Psoas muscle (tissue), 8 donors: Measurements from ENCODE around the gene CDC42BPA. TPM values are rescaled to one million over a fixed set of nuclear protein-coding genes. Genes with fewer than 3 reads are reported as not detected.
A peak's percentile ranks its signal among the peaks of the same experiment; 100 is the strongest.

ENCODE experiments used
- ATAC-seq, 4 donors: fragments of 200-7000 bp; cut with Tn5 transposase; one replicate each; pipeline ENCODE4 v1.9.1; 2020; ENCODE audit warnings: moderate library complexity in 3 of 4, mild to moderate bottlenecking in 2 of 4
- DNase-seq, 2 donors: peaks; one replicate each; pipeline ENCODE4 v3.0.0-alpha.2; 2020
- H3K27ac ChIP-seq: fragments of 200-600 bp; one replicate; pipeline ENCODE4 v1.8.0; 2022
- H3K27me3 ChIP-seq, 3 donors: fragments of 200-600 bp in 1 of 3; one replicate each; pipeline versions ENCODE4 v1.6.1 to v1.8.0; 2013 to 2022; ENCODE audit warnings: low read length in 2 of 3, mild to moderate bottlenecking in 2 of 3, moderate library complexity in 1 of 3; ENCODE audit not compliant: insufficient read depth in 3 of 3
- H3K36me3 ChIP-seq, 2 donors: fragments of 200-600 bp in 1 of 2; one replicate each; pipeline versions ENCODE4 v1.6.1 to v1.8.0; 2013 to 2022; ENCODE audit warnings: low read depth in 1 of 2, mild to moderate bottlenecking in 1 of 2, moderate library complexity in 1 of 2; ENCODE audit not compliant: insufficient read depth in 1 of 2
- H3K4me1 ChIP-seq: fragments of 200-600 bp; one replicate; pipeline ENCODE4 v1.8.0; 2022
- H3K4me3 ChIP-seq: fragments of 200-600 bp; one replicate; pipeline ENCODE4 v1.8.0; 2022; ENCODE audit warnings: mild to moderate bottlenecking
- H3K9me3 ChIP-seq: fragments of 200-600 bp; one replicate; pipeline ENCODE4 v1.8.0; 2022
- CTCF ChIP-seq: fragments of 200-600 bp; IDR thresholded peaks from one replicate; pipeline ENCODE4 v1.8.0; 2022; ENCODE audit warnings: antibody characterized with exemption
- WGBS, 3 donors: extraction: QIAGEN DNeasy Blood & Tissue Kit; methylation state at CpG; one replicate each; pipeline versions ENCODE4 v1.1.6 to v1.1.7; 2013; 5-methylcytosine and 5-hydroxymethylcytosine counted together
- intact Hi-C, 2 donors: fragments of 100-400 bp; cut with DNase I; formaldehyde crosslinking; loops; one replicate each; pipeline versions ENCODE4 v1.11.0 to v1.14.2; 2022
- polyA plus RNA-seq, 3 donors: library from polyadenylated mRNA; stranded (reverse); fragments of 200-250 nt; gene quantifications; one replicate each; pipeline ENCODE4 v1.2.3, GENCODE V29; 2013
- total RNA-seq, 4 donors: library from RNA; stranded (reverse); fragmentation: NEBNext Ultra II Directional in 2 of 4; extraction: Animal tissue kit (Norgen Biotek cat#: 25700) in 2 of 4; gene quantifications; one replicate each; pipeline versions ENCODE4 v1.2.1 to v1.2.4, GENCODE V29; 2021 to 2023
- donor health status: healthy with polysubstance abuse.
- donor health status: DM: no; HTN: no; CAD: no; lungs with moderate emphysema.
- donor health status: Bipolar disorder and iron deficiency.
- donor health status: healthy.
- donor health status: DM: yes; HTN: yes; CAD: no.
- donor health status: DM: no; HTN: no; CAD: no.
- donor health status: DM: no; HTN: no; CAD: no.
- donor health status: DM: yes; HTN: yes; CAD: no.

Gene CDC42BPA
- total and polyA plus RNA-seq, 7 donors, result 5.3 to 23.0 (median 15.7) TPM

GRCh38 chr1:226953175-226953800 is 365.0 kb downstream of the CDC42BPA start:
- Histone ChIP-seq H3K4me3 (no peak overlapping the region), H3K27ac (peak overlapping the region; percentile 97), H3K4me1 (peaks cover 51% of the 10 kb centered on the region), H3K36me3 (peaks cover 0 to 36% of the 10 kb centered on the region in 2 donors), H3K27me3 (no peaks in the 10 kb centered on the region), H3K9me3 (no peaks in the 10 kb centered on the region)
- no peak for TF ChIP-seq CTCF
- ATAC-seq (peak; percentile 57 to 79 (median 70)), DNase-seq (no peak)
- 73 to 78% (median 77%) methylated on average over 11 of the region's 11 CpGs for WGBS, 3 donors
- intact Hi-C loops, result no loop called here

- intact Hi-C loops, result no loop called here
- ATAC-seq (peak; percentile 41 to 57 (median 56)), DNase-seq (no peak)
- peaks cover 0 to 36% of the 10 kb centered on the region in 2 donors for H3K36me3 ChIP-seq
- WGBS, 3 donors, result 33 to 45% (median 43%) methylated on average over 3 of the region's 3 CpGs
- no peak for TF ChIP-seq CTCF
- H3K4me1 ChIP-seq, result peaks cover 47% of the 10 kb centered on the region
- no peaks in the 10 kb centered on the region for H3K27me3 ChIP-seq
- no peak overlapping the region for H3K4me3 ChIP-seq
- peak overlapping the region; percentile 97 for H3K27ac ChIP-seq
- H3K9me3 ChIP-seq, result no peaks in the 10 kb centered on the region
These were observed 366.2 kb downstream of the CDC42BPA start for GRCh38 chr1:226952118-226952441.

- intact Hi-C loops, result no loop called here
- H3K36me3 ChIP-seq, result peaks cover 0 to 36% of the 10 kb centered on the region in 2 donors
- no peak for TF ChIP-seq CTCF
- peak in 2 of 4 donors; percentile 1 to 6 for ATAC-seq
- DNase-seq, result no peak
- H3K9me3 ChIP-seq, result no peaks in the 10 kb centered on the region
- WGBS, 3 donors, result 53 to 69% (median 54%) methylated on average over 11 to 12 of the region's 12 CpGs
- H3K4me3 ChIP-seq, result no peak overlapping the region
- no peaks in the 10 kb centered on the region for H3K27me3 ChIP-seq
- H3K4me1 ChIP-seq, result peaks cover 52% of the 10 kb centered on the region
- peak overlapping the region; percentile 97 for H3K27ac ChIP-seq
These were observed 366.8 kb downstream of the CDC42BPA start for GRCh38 chr1:226951286-226952117.

GRCh38 chr1:226950871-226951270 is 367.4 kb downstream of the CDC42BPA start:
- peak overlapping the region; percentile 97 for H3K27ac ChIP-seq

More at GRCh38 chr1:226950871-226951270, 367.4 kb downstream of the CDC42BPA start:
- Histone ChIP-seq H3K4me3 (no peak overlapping the region), H3K36me3 (peaks cover 0 to 36% of the 10 kb centered on the region in 2 donors), H3K27me3 (no peaks in the 10 kb centered on the region), H3K9me3 (no peaks in the 10 kb centered on the region), H3K4me1 (peaks cover 58% of the 10 kb centered on the region)
- intact Hi-C loops, result no loop called here
- whole genome bisulfite sequencing, 3 donors, result 51 to 71% (median 58%) methylated on average over 6 of the region's 6 CpGs
- ATAC-seq, result peak in 3 of 4 donors; percentile 18 to 21 (median 18)
- TF ChIP-seq CTCF, result no peak
- no peak for DNase-seq
